ENCODE results near the gene GYG2. TPM values are rescaled to one million over a fixed set of nuclear protein-coding genes. Genes with fewer than 3 reads are reported as not detected.

Gene GYG2
- total RNA-seq, 1 experiment from 2014 or later = not detected

DNA sequence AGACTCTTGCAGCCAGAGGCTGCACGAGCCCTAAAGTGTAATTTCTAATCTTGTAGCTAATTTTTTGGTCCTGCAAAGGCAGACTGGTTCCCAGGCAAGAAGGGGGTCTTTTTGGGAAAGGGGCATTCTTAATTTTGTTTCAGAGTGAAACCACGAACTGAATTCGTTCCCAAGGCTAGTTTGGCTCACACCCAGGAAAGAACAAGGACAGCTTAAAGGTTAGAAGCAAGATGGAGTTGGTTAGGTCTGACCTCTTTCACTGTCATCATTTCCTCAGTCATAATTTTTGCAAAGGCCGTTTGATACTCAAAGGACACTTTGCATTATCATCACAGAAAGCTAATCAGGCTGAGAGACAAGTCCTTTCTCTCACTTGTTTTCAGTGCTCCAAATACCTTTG is 46.0 kb upstream of the GYG2 start:
- Histone ChIP-seq H2AFZ (ENCODE audit: low read depth, low read length, poor library complexity, severe bottlenecking) (no peak overlapping the region), H3K9me2 (ENCODE audit: insufficient read depth) (no peaks in the 10 kb centered on the region), H3K27me3 (ENCODE audit: insufficient read depth, low read length) (no peaks in the 10 kb centered on the region), H3K36me3 (ENCODE audit: control insufficient read depth in 1 of 2, insufficient read depth in 2 of 2, low read length in 2 of 2) (no peaks in the 10 kb centered on the region), H3K9me3 (ENCODE audit: control insufficient read depth in 1 of 2, insufficient read depth in 1 of 2, low read depth in 1 of 2, low read length in 2 of 2) (no peaks in the 10 kb centered on the region), H3K9ac (ENCODE audit: low read length) (no peak overlapping the region), H3K4me3 (replicated peaks in 1 of 2; ENCODE audit: low read depth in 1 of 2, low read length in 2 of 2) (no peak overlapping the region), H3K79me2 (ENCODE audit: insufficient read depth, low read length) (no peaks in the 10 kb centered on the region), H3K4me1 (ENCODE audit: control insufficient read depth in 1 of 2, insufficient read depth in 2 of 2, low read length in 2 of 2) (no peaks in the 10 kb centered on the region), H3K27ac (ENCODE audit: low read depth, low read length) (no peak overlapping the region), H4K20me1 (ENCODE audit: insufficient read depth) (no peaks in the 10 kb centered on the region), H3K4me2 (ENCODE audit: low read length) (no peak overlapping the region)
- intact Hi-C loops (cut with micrococcal nuclease) = no loop called here
- no peak for TF ChIP-seq EZH2phosphoT487 (IDR thresholded peaks at IDR 0.05; ENCODE audit: borderline replicate concordance)
- no peak for TF ChIP-seq ELF1 (IDR thresholded peaks at IDR 0.05; ENCODE audit: borderline replicate concordance, low read depth)
- TF ChIP-seq POLR2AphosphoS5 (IDR thresholded peaks at IDR 0.05; ENCODE audit: low read depth, low read length) = no peak
- no peak for TF ChIP-seq TCF7L2 (IDR thresholded peaks at IDR 0.05; ENCODE audit: borderline replicate concordance, extremely low read depth, insufficient read depth, insufficient read length)
- TF ChIP-seq SIN3A (IDR thresholded peaks at IDR 0.05; ENCODE audit: low read depth) = no peak
- BruUV-seq (replicated peaks) = no TSS peak
- DNase-seq (ENCODE audit: low read depth, low spot score) = no peak
- CTCF ChIA-PET = no interaction called here
- no peak for ATAC-seq
- POLR2A ChIA-PET = no interaction called here
- RAD21 ChIA-PET (ENCODE audit: low non-redundant PET in 1 of 2, low total read pairs in 2 of 2, uncharacterized antibody in 2 of 2, unreplicated experiment in 2 of 2) = no interaction called here

DNA sequence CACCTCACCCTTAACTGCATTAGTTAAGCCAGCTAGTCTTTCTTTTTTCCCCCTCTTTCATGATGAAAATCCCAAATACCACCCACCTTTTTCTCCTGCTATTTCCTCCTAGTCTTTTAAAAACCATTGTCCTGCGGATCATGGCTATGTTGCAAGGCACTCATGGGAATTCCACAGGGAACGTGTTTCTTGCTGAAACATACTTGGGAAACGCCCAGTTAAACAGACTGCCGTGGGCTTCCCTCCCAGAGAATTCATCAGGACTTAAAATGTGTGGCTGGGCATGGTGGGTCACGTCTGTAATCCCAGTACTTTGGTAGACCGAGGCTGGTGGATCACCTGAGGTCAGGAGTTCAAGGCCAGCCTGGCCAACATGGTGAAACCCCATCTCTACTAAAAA is 44.7 kb upstream of the GYG2 start:
- POLR2A ChIA-PET = no interaction called here
- H3K9ac ChIP-seq (ENCODE audit: low read length) = no peak overlapping the region
- BruUV-seq (replicated peaks) = no TSS peak
- H3K27me3 ChIP-seq (ENCODE audit: insufficient read depth, low read length) = no peaks in the 10 kb centered on the region
- ATAC-seq (no peak), DNase-seq (ENCODE audit: low read depth, low spot score) (no peak)
- no peak overlapping the region for H3K4me3 ChIP-seq (replicated peaks in 1 of 2; ENCODE audit: low read depth in 1 of 2, low read length in 2 of 2)
- H3K79me2 ChIP-seq (ENCODE audit: insufficient read depth, low read length) = no peaks in the 10 kb centered on the region
- no peaks in the 10 kb centered on the region for H3K9me2 ChIP-seq (ENCODE audit: insufficient read depth)
- CTCF ChIA-PET = no interaction called here
- H3K4me2 ChIP-seq (ENCODE audit: low read length) = no peak overlapping the region
- no peaks in the 10 kb centered on the region for H3K9me3 ChIP-seq (ENCODE audit: control insufficient read depth in 1 of 2, insufficient read depth in 1 of 2, low read depth in 1 of 2, low read length in 2 of 2)
- H2AFZ ChIP-seq (ENCODE audit: low read depth, low read length, poor library complexity, severe bottlenecking) = no peak overlapping the region
- intact Hi-C loops (cut with micrococcal nuclease) = no loop called here
- TF ChIP-seq YY1 (IDR thresholded peaks at IDR 0.05; ENCODE audit: extremely low read depth, insufficient replicate concordance, low read depth, low read length) = no peak
- TF ChIP-seq ZNF274 (IDR thresholded peaks at IDR 0.05; ENCODE audit: low read depth, low read length) = no peak
- TF ChIP-seq EGR1 (IDR thresholded peaks at IDR 0.05; ENCODE audit: low read depth) = no peak
- TF ChIP-seq POLR2AphosphoS5 (IDR thresholded peaks at IDR 0.05; ENCODE audit: low read depth, low read length) = no peak
- RAD21 ChIA-PET (ENCODE audit: low non-redundant PET in 1 of 2, low total read pairs in 2 of 2, uncharacterized antibody in 2 of 2, unreplicated experiment in 2 of 2) = no interaction called here
- no peaks in the 10 kb centered on the region for H3K36me3 ChIP-seq (ENCODE audit: control insufficient read depth in 1 of 2, insufficient read depth in 2 of 2, low read length in 2 of 2)
- H4K20me1 ChIP-seq (ENCODE audit: insufficient read depth) = no peaks in the 10 kb centered on the region
- H3K4me1 ChIP-seq (ENCODE audit: control insufficient read depth in 1 of 2, insufficient read depth in 2 of 2, low read length in 2 of 2) = no peaks in the 10 kb centered on the region
- H3K27ac ChIP-seq (ENCODE audit: low read depth, low read length) = no peak overlapping the region

All from HCT116 (cell line).